HG03039 (cell line): ENCODE measurements around the gene EIF1AD.
"Not testable (repeated sequence)": the region's sequence is repeated elsewhere in the genome, so short reads cannot be mapped to it uniquely, and the experiment has no call there.

ENCODE experiments used
- ATAC-seq: cut with Tn5 transposase; IDR thresholded peaks from one replicate; pipeline ENCODE4 v1.9.1; 2021; ENCODE audit warnings: mild to moderate bottlenecking, moderate library complexity; ENCODE audit not compliant: unreplicated experiment

EIF1AD gene

DNA sequence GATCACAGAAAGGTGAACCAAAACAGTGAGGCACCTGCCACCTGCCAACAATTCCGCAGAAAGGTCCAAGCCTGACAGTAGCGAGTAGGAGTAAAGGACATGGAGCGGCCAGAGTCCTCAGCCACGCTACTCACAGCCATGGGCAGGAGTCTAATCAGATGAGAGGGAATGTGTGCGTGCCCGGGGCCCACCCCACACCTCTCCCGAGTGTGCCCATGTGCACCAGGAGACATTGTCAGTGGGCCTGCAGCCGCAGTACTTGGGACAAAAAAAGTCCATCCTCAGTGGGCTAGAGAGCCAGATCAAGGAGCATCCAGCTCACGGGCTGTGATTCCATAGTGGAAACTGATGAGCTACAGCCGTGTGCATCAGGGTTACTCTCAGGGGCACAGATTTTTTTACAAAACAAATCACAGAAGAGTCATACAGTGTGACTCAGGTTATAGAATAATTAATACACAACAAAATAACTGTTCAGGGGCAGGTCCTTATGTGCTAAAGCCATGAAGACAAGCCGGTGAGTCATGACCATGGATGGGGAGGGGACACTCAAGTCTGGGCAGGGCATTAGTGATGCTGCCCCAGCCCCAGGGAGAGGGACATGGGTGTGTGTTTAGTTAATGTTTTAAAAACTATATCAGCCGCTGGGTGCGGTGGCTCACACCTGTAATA lies 28.4 kb downstream of the EIF1AD start:
- ATAC-seq, result no peak

- ATAC-seq, result no peak
Measured at GRCh38 chr11:65972116-65972515, 29.8 kb downstream of the EIF1AD start.

DNA sequence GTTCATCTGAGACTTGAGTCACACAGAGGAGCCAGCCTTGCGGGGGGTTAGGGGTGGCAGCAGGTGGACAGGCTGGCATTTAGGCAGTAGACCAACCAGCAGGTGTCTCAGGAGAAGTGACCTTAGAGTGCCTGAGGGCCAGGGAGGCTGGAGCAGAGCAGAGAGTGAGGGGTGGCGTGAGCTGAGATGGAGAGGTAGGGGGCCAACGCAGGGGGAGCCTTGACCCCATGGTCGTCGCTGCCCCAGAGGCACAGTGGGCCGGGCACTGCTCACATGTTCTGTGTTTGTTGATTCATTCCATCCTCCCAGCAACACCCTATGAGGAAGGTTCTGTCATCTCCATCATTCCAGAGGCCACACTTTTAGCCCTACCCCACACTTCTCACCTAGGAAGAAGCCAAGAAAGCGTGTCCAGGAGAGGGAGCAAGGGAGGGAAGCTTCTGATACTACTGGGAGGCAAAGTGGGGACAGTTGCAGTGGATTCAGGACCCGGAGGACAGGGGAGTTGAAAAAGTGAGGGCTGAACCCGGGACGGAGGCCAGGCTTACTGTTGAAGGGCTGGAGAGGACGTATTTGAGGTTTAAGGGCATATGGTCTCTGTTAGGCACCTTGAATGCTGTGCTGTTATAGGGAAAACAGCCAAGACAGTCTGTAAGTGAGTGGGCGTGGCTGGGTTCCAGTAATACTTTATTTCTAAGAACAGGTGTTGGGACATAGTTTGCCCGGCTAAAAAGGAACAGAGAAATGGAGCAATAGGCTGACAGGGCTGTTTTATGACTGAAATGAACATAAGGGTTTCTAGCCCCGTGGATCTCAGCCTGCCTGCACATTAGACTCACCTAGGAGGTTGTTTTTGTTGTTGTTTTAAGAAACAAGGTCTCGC lies 33.1 kb downstream of the EIF1AD start:
- no peak for ATAC-seq

DNA sequence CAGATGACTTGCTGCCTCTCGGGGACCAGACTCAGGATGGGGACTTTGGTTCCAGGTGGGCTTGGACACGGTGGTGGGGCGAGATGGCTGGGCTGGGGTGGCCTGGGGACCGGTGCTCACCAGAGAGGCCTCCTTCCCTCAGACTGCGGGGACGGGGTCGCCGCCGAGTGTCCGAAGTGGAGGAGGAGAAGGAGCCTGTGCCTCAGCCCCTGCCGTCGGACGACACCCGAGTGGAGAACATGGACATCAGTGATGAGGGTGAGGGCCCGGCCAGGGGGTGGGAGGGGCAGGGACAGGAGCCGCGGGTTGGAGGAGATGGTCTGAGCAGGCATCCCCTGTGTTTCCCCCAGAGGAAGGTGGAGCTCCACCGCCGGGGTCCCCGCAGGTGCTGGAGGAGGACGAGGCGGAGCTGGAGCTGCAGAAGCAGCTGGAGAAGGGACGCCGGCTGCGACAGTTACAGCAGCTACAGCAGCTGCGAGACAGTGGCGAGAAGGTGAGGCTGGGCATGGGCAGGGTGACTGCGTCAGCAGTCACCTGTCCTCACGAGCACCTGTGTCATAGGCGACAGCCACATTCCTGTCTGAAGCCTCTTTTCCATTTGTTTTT lies 34.5 kb downstream of the EIF1AD start:
- ATAC-seq, result no peak

- ATAC-seq, result no peak
Measured at GRCh38 chr11:65965986-65966762, 35.8 kb downstream of the EIF1AD start.

- no peak for ATAC-seq
Measured at GRCh38 chr11:65964906-65965305, 37.1 kb downstream of the EIF1AD start.

- ATAC-seq, result no peak
Measured at GRCh38 chr11:65962141-65962564, 39.8 kb downstream of the EIF1AD start.

DNA sequence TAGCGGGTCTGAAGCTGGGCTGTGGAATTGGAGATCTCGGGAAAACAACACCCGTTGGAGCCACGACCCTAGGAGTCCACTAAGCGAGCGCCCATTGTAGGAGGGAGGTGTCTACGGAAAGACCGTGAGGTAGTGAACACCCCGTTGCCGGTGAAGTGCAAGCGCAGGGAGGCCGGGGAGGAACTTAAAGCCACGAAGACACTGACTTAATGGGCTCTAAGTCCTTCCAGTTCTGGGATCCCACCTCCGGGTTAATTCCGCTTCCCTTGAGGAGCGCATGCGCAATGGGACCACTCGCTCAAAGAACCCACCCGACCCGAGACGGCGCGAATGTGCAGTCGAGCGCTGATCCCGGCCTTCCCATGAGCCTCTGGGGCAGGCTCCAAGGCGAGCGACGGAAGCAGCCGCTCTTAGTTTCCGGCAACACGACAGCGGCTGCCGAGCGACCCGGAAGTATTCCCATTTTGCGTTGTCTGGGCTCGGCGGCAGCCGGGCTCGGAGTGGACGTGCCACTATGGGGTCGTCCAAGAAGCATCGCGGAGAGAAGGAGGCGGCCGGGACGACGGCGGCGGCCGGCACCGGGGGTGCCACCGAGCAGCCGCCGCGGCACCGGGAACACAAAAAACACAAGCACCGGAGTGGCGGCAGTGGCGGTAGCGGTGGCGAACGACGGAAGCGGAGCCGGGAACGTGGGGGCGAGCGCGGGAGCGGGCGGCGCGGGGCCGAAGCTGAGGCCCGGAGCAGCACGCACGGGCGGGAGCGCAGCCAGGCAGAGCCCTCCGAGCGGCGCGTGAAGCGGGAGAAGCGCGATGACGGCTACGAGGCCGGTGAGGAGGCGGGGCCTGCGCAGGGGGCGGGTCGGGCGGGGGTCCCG lies 40.5 kb downstream of the EIF1AD start, which contains the start of gene SART1:
Gene SART1, plus strand, starts transcription at position 468 of the 874 bp plus-strand sequence. Its CDS starts 47 bp downstream, at position 515.
- ATAC-seq, result peak; percentile 79

GRCh38 chr11:65960824-65961266 lies 41.1 kb downstream of the EIF1AD start:
- no peak for ATAC-seq

GRCh38 chr11:65958774-65959420 lies 43.1 kb downstream of the EIF1AD start:
- no peak for ATAC-seq

GRCh38 chr11:65958291-65958690 lies 43.7 kb downstream of the EIF1AD start:
- no peak for ATAC-seq

DNA sequence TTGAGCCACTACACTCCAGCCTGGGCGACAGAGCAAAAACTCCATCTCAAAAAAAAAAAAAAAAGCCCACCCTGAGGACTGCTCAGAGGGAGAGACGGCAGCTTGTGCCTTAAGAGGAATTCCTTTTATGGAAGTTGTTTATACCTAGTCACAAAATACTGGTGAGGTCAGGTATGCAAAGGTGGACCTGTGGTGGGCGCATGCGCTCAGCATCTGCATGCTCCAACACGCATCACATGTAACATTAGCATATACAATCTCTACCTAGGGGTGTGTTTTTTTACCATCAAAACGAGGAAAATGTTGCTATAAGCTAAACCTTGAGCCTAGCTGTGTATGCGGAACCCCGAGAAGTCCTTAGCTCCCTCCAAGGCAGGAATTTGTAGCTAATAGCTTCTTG lies 47.2 kb downstream of the EIF1AD start:
- ATAC-seq, result no peak

- no peak for ATAC-seq
Measured at GRCh38 chr11:65953471-65953870, 48.5 kb downstream of the EIF1AD start.

DNA sequence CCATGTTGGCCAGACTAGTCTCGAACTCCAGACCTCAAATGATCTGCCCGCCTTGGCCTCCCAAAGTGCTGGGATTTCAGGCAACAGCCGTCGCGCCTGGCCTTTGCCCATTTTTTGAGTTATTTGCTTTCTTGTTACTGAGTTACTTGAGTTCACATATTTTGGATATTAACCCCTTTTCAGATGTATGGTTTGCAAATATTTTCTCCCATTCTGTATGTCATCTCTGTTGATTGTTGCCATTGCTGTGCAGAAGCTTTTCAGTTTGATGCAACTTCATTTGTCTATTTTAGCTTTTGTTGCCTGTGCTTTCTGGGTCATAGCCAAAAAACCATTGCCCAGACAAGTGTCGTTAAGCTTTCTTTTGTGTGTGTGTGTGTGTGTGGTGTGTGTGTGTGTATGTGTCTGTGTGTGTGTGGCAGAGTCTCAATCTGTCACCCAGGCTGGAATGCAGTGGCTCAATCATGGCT lies 49.9 kb downstream of the EIF1AD start:
- no peak for ATAC-seq

DNA sequence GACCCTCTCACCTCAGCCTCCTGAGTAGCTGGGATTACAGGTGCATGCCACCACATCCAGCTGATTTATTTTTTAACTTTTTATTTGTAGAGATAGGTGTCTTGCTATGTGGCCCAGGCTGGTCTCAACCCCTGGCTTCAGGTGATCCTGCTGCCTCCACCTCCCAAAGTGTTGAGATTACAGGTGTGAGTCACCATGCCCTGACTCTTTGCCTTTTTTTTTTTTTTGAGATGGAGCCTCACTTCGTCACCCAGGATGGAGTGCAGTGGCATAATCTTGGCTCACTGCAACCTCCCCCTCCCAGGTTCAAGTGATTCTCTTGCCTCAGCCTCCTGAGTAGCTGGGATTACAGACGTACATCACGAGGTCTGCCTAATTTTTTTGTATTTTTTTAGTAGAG lies 50.3 kb downstream of the EIF1AD start:
- ATAC-seq, result not testable (repeated sequence)

DNA sequence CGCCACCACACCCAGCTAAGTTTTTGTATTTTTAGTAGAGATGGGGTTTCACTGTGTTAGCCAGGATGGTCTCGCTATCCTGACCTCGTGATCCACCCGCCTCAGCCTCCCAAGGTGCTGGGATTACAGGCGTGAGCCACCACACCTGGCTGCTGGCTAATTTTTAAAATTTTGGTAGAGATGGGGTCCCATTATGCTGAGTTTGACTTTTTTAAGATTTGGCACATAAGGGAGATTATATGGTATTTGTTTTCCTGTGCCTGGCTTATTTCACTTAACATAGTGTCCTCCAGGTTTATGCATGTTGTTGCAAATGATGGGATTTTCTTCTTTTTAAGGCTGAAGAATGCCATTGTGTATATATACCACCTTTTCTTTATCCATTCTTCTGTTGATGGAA lies 51.2 kb downstream of the EIF1AD start:
- not testable (repeated sequence) for ATAC-seq

GRCh38 chr11:65947603-65948125 lies 54.3 kb downstream of the EIF1AD start:
- ATAC-seq, result no peak

GRCh38 chr11:65947133-65947532 lies 54.8 kb downstream of the EIF1AD start:
- no peak for ATAC-seq

DNA sequence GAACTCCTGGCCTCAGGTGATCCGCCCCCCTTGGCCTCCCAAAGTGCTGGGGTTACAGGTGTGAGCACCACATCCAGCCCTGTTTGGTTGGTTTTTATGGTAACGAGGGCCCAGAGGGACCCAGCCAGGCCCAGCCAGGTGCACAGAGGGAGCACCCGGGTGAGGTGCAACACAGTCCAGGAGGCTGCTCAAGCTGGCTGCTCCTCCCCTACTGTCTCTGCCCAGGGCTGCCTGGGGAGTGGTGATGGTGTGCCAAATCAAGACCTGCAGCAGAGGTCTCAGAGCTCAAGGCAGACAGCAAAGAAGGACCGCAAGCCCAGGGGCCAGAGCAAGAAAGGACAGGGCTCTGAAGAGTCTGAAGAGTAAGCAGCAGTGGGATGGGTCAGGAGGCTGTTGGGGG lies 55.3 kb downstream of the EIF1AD start:
- no peak for ATAC-seq
